HG03039 (cell line): ENCODE results near the gene INPP5E.
"Not testable (repeated sequence)": the region's sequence is repeated elsewhere in the genome, so short reads cannot be mapped to it uniquely, and the experiment has no call there.

Experiments used
- ATAC-seq: cut with Tn5 transposase; IDR thresholded peaks from one replicate; pipeline ENCODE4 v1.9.1; 2021; ENCODE audit warnings: mild to moderate bottlenecking, moderate library complexity; ENCODE audit not compliant: unreplicated experiment

The INPP5E gene

DNA sequence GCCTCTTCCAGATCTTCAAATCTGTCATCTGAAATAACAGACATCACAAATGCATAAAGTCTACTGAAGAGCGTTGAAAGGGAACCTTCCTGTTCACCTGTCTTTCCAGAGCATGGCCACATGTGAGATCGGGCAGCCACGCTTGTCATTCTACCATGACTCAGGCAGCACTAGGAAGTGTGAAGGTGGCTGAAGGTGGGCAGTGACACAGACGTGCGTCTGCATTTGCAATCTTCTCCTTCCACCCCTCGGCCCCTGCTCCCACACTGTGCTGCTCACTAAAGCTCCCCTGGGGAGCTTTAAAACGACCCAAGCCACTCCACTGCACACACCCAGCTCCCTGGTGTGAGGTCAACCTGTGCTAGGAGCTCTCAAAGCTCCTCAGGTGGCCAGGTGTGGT, 31.7 kb downstream of the INPP5E start:
- no peak for ATAC-seq

DNA sequence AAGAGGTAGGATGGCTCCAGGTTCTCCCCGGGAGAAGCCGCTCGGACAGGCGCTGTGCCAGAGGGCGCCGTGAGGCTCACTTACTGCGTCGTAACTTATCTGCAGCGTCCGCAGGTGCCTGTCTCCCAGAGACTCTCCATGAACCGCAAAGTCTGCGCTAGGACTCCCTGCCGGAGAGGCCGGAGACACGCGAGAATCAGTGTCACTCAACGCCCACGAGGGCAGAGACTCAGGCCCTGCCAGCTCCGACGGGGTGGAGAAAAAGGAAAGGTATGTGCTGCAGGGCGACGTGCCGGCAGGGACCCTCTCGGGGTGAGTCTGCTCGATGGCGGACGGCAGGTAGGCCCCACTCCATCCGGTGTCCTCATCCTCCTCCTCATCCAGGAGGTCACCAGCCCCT, 32.6 kb downstream of the INPP5E start:
- not testable (repeated sequence) for ATAC-seq

DNA sequence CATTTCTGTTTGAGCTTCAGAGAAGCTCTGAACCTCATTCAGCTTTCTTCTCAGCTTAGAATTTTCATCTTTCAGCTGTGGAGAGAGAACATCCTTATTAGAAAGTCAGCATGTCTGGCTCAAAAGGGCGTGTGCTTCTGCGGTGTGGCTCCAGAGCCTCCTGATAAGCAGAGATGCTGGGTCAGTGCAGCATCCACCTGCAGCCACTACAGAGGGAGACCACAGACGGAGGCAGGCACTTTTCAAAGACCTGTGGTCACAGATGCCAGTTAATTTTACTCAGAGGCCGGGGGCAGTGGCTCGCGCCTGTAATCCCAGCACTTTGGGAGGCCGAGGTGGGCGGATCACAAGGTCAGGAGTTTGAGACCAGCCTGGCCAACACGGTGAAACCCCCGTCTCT, 33.7 kb downstream of the INPP5E start:
- not testable (repeated sequence) for ATAC-seq

DNA sequence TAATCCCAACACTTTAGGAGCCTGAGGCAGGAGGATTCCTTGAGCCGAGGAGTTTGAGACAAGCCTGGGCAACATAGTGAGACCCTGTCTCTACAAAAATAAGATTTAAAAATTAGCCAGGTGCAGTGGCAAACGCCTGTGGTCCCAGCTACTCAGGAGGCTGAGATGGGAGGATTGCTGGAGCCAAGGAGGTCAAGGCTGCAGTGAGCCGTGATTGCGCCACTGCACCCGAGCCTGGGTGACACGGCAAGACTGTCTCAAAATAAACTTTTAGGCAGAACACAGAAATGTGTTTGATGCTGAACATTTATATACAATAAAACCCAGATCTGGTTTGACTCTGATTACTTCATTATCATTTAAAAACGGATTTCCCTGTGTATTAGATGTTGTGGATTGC, 34.2 kb downstream of the INPP5E start:
- no peak for ATAC-seq

DNA sequence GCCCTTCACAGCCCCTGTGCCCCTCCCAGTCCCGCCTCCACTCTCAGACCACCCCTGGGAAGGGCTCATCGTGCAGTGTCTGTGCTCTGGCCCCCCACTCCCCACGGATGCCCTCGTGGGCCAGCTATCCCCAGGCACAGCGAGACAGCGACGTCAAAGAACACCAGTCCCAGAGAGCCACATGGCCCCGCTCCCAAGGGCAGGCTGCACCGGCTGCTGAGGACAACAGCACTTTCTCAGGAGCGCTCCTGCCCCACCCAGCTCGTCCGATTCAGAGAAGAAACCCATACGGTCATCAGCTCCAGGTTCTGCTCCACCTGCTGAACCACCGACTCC, 34.9 kb downstream of the INPP5E start:
- ATAC-seq: no peak

DNA sequence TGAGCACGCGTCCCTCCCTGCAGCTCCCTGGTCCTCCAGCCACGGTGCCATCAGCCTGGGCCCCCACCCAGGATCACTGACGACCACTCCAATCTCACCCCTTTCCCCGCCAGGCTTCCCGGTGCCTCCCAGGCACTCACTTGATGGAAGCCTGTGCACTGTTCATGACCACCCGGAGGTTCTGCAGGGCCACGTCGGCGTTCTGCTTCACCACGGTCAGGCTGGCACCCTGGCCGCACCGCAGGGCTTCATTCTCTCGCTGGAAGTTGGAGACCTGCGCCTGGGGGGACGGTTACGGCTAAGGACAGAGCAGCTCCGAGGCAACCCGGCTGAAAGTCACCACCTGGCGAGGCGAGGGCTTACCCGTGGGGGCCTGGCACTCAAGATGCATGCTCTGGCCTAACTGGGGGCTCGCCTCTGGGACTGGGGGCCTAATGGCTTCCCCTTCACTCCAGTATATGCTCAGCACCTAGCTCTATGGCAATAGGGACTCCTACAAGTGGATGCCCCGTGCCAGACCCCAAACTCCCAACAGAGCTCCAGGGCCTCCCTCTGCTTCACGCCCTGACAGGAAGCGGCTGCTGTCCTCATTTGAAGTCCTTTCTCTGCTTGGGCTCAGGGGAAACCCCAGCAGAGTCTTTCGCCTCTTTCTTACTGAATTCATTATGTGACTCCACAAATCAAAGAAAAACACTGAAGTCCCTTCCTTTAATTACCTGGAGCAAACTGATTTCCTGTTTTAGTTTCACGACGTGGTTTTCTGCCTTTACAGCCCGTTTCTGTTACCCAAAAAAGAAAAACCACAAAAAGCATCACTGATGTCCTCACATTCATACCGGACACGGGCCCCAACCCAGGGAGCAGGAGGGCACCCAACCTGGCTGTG, 35.5 kb downstream of the INPP5E start:
- ATAC-seq: no peak

DNA sequence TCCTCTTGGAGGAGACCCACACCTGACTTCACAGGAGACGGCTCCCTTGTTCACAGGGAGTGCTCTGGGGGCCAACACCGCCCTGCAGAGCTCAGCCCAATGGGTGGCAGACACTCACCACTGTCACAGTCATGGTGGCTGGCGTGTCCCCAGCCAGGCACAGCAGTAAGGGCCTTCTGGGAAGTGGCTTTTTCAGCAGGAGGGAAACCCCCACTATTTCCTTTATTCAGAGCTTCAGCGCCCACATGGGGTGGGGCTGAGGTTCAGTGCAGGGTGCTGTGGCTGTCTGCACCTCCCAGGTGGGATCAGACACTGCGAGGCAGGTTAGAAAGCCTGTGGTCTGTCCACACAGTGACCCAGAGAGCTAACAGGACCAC, 36.1 kb downstream of the INPP5E start:
- no peak for ATAC-seq

DNA sequence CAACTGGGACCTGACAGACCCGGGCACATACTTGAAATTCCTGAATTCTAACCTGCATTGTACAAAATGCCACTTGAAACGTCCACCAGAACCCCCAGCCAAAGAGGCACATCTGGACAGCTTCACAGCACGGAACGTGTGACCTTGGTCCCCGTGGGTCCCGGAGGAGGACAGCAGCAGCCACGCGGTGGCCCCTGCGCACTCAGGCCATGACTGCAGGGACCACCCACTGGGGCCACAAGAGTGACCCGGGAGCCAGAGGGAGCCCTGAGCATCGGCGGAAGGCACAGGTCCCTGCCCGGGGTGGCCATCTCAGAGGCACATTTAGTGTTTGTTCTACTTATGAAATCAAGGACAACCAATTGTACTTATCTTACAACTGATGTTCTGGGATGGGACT, 37.6 kb downstream of the INPP5E start:
- no peak for ATAC-seq

DNA sequence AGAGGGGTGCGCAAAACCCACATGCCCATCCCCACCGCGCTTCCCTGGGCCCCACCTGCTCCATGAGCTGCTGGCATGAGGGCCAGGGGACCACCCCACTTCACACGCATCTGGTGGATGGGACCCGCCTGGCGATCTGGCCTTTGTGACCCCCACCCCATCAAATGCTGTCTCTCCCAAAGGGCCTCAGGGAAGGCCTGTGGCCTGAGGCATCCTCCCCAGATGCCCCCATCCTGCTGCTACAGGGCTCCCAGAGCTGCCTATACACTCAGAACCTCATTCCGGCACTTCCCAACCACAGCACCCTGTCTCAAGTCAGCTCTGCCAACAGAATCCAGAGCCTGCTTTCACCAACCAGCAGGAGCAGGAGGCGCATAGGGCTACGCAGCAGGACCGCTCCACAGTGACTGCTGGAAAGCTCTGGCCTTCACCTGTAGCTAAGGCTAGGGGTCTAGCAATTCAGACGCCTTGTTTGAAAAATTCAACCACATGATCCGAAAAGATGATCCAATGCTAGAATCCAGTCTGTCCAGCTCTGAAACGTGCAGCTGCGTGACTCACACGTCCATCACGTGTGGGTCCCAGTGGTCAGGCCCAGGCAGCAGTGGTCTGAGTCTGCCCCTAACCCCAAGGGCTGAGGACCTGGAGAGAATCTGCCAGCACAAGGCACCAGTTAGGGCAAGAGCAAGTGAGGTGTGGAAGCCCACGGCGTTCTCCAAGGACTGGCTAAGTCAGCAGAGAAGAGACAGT, 38.3 kb downstream of the INPP5E start:
- no peak for ATAC-seq

DNA sequence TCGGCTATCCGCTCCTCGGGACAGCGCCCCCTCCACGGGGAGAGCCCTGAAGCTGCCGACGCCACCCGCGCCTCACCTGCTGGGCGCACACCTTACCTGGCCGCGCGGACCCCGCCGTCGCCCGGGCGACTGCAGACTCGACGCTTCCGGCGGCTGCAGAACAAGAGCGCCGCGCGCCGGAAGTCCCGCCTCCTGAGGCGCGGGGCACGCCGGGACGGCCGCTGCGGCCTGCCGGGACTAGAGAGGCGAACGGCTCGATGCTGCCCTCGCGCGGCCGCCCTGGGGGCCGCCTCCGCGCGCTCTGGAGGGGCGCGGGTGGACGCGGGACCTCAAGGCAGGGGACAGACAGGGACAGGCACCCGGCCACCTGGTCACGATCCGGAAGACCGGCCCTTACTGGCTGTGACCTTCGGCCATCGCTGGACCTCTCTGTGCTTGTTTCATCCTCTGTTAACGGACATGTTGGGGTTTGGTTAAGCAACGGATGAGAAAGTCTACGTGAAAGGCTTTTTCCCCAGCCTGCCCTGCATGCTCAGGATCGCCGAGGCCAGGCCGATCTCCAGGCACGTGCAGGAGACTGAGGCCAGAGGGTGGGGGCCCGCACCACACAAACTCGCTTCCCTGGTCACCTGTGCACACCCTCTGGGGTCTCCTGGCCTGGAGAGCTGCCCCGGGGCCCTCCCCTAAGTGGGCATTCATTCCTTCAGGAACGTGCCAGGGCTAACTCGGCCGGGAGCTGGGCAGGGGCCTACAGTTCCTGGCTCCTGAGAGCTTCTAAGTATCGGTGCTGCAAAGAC, 39.4 kb downstream of the INPP5E start, which contains the start of gene SNAPC4:
Gene SNAPC4, minus strand, starts transcription at position 133 of the 797 bp plus-strand sequence. CDS start 1,742 bp downstream, outside the sequence.
- ATAC-seq: peak; percentile 62

DNA sequence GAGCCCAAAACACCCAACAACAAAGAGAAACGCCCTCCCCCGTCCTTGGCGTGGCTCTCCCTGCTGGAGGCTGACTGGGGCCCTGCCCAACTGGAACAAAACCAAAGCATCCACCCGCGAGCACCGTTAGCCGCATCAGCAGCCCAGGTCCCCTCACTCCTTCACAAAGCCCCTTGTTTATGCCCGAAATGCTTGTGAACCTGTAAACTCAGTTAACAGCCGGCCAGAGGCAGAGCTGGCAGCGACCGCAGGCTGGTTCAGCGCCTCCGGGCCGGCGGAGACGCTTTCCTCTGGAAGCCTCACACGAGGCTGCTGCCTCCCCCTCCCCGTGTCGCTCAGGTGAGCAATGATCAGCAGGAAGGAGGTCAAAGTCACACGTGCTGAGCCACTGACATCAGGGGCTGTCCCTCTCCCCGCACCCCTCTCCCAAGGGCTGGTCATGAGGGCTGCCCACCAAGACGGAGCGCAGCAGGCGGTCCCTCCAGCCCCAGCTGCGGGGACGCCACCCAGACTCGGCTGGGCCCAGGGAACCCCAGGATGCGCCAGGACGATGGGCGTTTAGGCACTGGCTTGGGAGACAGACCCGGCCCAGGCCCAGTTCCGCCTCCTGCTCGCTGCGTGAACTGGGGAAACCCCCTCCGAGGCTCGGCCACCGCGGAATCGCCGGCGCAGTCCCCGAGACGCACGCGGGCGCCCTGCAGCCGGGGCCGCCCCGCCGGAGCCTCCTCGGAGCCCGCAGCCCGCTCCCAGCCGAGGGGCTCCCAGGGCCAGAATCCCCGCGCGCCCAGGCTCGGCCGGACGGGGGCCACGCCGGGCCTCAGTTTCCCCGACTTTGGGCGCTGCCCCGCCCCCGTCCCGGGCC, 40.2 kb downstream of the INPP5E start:
- peak; percentile 12 for ATAC-seq

DNA sequence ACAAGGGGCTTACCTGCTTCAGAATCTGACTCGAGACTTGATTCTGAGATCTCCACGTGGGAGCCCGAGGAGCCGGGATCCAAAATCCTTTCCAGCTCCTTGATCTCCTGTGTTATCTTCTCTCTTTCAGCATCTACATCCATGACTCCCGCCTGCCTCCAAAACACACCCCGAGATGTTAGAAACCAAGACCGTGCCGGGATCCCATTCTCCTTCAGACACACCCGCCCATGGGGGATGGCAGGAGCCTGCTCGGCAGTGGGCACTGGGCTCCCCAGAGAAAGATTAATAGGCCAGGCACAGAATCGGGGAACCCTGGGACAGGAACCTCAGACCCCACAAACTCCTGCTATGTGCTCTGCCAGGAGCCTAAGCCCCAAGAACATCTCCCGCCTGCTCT, 41.4 kb downstream of the INPP5E start:
- ATAC-seq: no peak

DNA sequence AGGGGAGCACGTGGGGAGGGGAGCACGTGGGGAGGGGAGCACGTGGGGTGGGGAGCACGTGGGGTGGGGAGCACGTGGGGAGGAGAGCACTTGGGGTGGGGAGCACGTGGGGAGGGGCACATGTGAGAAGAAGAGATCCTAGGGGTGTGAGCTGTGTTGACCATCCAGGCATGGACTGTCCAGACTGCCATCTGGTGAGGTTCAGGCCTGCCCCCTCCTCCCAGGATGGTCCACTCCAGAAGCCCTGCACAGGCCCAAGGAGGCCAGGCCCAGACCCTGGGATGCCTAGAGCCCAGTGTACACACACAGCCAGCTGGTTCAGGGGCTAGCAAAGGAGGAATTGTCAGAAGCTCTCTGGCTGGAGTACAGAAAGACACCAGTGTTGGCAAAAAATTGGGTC, 42.0 kb downstream of the INPP5E start:
- ATAC-seq: no peak

DNA sequence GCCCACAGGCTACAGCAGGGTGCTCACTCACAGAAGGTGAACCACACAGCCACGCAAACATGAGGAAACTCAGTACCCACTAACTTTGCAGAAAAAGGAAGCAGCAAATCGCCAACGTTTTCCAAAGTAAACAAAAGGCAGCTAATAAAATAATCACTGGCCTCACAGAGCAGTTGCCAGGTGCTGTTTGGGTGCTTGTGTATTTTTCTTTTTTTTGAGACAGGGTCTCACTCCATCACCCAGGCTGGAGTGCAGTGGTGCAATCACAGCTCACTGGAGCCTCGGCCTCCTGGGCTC, 43.5 kb downstream of the INPP5E start:
- ATAC-seq: no peak

DNA sequence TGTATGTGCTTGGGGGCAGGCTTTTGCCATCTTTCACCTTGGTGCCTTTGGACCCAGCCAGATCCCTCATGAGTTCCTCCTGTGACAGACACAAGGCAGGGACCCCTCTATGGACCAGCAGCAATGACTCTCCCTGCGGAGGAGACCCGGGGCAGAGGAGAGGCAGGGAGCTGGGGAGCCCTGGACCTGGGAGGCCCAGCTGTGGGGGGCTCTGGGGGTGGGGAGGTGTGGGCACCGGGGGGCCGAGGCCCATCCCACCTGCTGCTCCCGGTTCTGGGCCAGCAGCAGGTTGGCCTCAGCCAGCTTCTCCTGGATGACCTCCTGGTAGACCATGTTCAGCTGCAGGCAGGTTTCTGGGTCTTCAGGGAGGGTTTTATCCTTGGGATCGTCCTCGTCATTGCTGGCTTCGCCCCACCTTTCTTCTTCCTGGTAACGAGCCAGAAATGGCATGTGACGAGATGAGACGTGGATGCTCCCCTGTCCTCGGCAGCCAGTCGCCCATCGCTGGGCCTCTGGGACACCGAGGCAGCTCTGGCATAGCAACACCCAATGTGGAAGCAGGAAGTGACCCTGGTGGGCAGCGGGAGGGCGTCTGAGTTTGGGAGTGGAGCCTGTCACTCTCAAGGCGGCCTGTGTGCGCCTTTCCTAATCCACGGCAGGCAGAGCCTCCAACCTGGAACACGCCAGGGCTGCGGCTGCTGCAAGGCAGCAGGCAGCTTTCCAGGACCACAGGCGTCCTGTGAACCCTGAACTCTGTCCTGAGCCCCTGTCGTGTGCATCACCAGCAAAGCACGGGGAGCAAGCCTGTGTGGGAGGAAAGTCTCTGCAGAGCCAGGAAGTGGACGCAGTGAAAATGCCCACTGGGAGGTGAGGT, 44.1 kb downstream of the INPP5E start:
- no peak for ATAC-seq

DNA sequence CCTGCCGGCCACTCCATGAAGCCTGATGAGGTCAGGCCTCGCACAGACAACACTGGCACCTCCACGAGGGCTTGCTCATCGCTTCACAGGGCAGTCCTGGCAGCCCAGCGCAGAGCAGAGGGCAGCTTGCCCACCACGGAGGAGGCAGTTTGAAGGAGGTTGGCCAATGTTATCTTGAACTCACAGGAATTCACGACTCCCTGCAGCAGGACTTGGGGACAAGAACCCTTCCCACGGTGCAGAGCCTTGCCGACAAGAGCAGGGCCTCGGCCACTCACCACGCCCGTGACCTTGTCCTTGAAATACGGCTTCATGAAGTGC, 44.7 kb downstream of the INPP5E start:
- no peak for ATAC-seq

DNA sequence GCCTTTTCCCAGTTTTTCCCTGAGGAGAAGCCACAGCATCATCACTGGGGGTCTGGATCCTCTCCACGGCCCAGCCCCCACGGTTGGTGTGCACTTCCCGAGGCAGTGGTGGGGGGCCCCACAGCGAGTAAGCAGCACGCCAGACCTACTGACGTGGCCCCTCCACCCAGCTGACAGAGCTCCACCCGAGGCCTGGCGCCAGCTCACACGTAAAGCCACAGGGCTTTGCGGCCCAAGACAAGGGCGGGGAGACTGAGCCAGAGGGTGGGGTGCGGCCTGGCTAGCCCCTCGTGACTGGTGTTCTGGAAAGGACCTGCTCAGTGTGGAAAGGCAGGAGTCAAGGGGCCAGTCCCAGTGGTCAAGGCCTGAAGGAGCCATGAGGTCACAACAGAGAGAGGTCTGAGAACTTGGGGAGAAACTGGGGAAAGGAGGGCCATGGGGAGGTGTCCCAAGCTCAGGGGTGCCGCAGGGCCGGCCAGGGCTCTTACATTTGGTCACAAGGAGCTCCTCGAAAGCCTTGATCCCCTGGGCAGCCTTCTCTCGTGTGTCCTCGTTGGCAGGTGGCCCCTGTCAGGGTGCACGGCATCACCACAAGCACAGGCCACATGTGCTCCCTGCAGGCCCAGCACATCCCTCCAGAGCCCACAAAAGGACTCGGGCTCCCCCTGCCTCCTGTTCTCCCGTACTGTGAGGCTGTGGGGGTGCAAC, 45.2 kb downstream of the INPP5E start:
- ATAC-seq: no peak

DNA sequence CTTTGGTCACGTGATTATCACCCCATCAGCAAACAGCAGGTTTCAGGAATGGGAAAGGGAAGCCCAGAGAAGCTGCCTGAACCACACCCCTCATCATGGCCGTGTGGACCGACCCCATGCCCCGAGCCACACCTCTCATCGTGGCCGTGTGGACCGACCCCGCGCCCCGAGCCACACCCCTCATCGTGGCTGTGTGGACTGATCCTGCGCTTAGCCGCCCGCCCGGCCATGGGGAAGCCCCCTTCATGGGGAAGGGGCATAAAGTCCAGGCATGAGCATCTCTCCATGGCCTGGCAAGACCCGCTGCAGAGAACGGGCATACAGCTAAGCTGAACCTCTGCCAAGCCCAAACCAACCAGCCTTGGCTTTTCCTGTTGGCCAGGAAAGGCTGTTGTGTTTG, 46.1 kb downstream of the INPP5E start:
- no peak for ATAC-seq
